ACC112 (cell line): ENCODE measurements around the gene ZBTB11.

Experiments
- H2AFZ ChIP-seq: fragments of 200-600 bp; sonication (generic); one replicate; pipeline ENCODE4 v1.6.0; 2017; ENCODE audit warnings: antibody characterized with exemption, low read length; ENCODE audit not compliant: unreplicated experiment
- H3K27ac ChIP-seq: fragments of 200-600 bp; sonication (generic); 2 replicates; pipeline ENCODE4 v1.5.1; 2014; ENCODE audit warnings: low read depth, mild to moderate bottlenecking, antibody characterized with exemption, low read length, moderate library complexity
- H3K27me3 ChIP-seq: fragments of 200-600 bp; sonication (generic); 2 replicates; pipeline ENCODE4 v1.6.1; 2014; ENCODE audit warnings: mild to moderate bottlenecking, antibody characterized with exemption, low read length, moderate library complexity, mixed read lengths; ENCODE audit not compliant: insufficient read depth
- H3K36me3 ChIP-seq: fragments of 200-600 bp; sonication (generic); 2 replicates; pipeline ENCODE4 v1.6.1; 2016; ENCODE audit warnings: mild to moderate bottlenecking, antibody characterized with exemption, low read length, moderate library complexity, mixed read lengths; ENCODE audit not compliant: insufficient read depth
- H3K4me1 ChIP-seq: fragments of 200-600 bp; sonication (generic); one replicate; pipeline ENCODE4 v1.6.1; 2016; ENCODE audit warnings: low read length, mixed read lengths; ENCODE audit not compliant: insufficient read depth, unreplicated experiment, control insufficient read depth
- H3K4me3 ChIP-seq: fragments of 200-600 bp; sonication (generic); 2 replicates; pipeline ENCODE4 v1.5.1; 2014; ENCODE audit warnings: mild to moderate bottlenecking, low read depth, low read length
- H3K79me2 ChIP-seq: fragments of 200-600 bp; sonication (generic); one replicate; pipeline ENCODE4 v1.6.0; 2016; ENCODE audit warnings: low read length; ENCODE audit not compliant: control insufficient read depth, unreplicated experiment, insufficient read depth

Gene ZBTB11

GRCh38 chr3:101671014-101671413, 5.9 kb downstream of the ZBTB11 start:
- no peak overlapping the region for H2AFZ ChIP-seq
- no peak overlapping the region for H3K27ac ChIP-seq
- peaks cover 13% of the 10 kb centered on the region for H3K36me3 ChIP-seq
- H3K4me3 ChIP-seq: no peak overlapping the region
- H3K4me1 ChIP-seq: peaks cover 2% of the 10 kb centered on the region
- no peaks in the 10 kb centered on the region for H3K27me3 ChIP-seq
- peaks cover 49% of the 10 kb centered on the region for H3K79me2 ChIP-seq

- H3K36me3 ChIP-seq: peaks cover 27% of the 10 kb centered on the region
- peaks cover 2% of the 10 kb centered on the region for H3K4me1 ChIP-seq
- peaks cover 18% of the 10 kb centered on the region for H3K79me2 ChIP-seq
- no peak overlapping the region for H3K4me3 ChIP-seq
- H3K27ac ChIP-seq: no peak overlapping the region
- H3K27me3 ChIP-seq: no peaks in the 10 kb centered on the region
- H2AFZ ChIP-seq: no peak overlapping the region
These were observed 9.1 kb downstream of the ZBTB11 start for GRCh38 chr3:101667844-101668243.

GRCh38 chr3:101667331-101667730, 9.6 kb downstream of the ZBTB11 start:
- Histone ChIP-seq H3K36me3 (peaks cover 27% of the 10 kb centered on the region), H3K4me1 (no peaks in the 10 kb centered on the region), H3K27ac (no peak overlapping the region), H3K4me3 (no peak overlapping the region), H3K79me2 (peaks cover 13% of the 10 kb centered on the region), H2AFZ (no peak overlapping the region), H3K27me3 (no peaks in the 10 kb centered on the region)

GRCh38 chr3:101665851-101666250, 11.1 kb downstream of the ZBTB11 start:
- H3K36me3 ChIP-seq: peaks cover 25% of the 10 kb centered on the region
- H3K4me1 ChIP-seq: no peaks in the 10 kb centered on the region
- no peaks in the 10 kb centered on the region for H3K27me3 ChIP-seq
- H3K27ac ChIP-seq: no peak overlapping the region
- no peak overlapping the region for H3K4me3 ChIP-seq
- no peak overlapping the region for H2AFZ ChIP-seq
- H3K79me2 ChIP-seq: peaks cover 1% of the 10 kb centered on the region

GRCh38 chr3:101665357-101665756, 11.6 kb downstream of the ZBTB11 start:
- Histone ChIP-seq H3K79me2 (no peaks in the 10 kb centered on the region), H3K27me3 (no peaks in the 10 kb centered on the region), H3K36me3 (peaks cover 23% of the 10 kb centered on the region), H2AFZ (no peak overlapping the region), H3K4me3 (no peak overlapping the region), H3K27ac (no peak overlapping the region), H3K4me1 (no peaks in the 10 kb centered on the region)

GRCh38 chr3:101660714-101661113, 16.2 kb downstream of the ZBTB11 start:
- no peaks in the 10 kb centered on the region for H3K4me1 ChIP-seq
- peaks cover 34% of the 10 kb centered on the region for H3K36me3 ChIP-seq
- H3K4me3 ChIP-seq: no peak overlapping the region
- no peak overlapping the region for H3K27ac ChIP-seq
- no peaks in the 10 kb centered on the region for H3K79me2 ChIP-seq
- no peaks in the 10 kb centered on the region for H3K27me3 ChIP-seq
- H2AFZ ChIP-seq: no peak overlapping the region

GRCh38 chr3:101656651-101657050, 20.3 kb downstream of the ZBTB11 start:
- Histone ChIP-seq H3K4me1 (no peaks in the 10 kb centered on the region), H3K79me2 (no peaks in the 10 kb centered on the region), H3K36me3 (peaks cover 25% of the 10 kb centered on the region)

GRCh38 chr3:101646726-101647125, 30.2 kb downstream of the ZBTB11 start:
- no peaks in the 10 kb centered on the region for H3K27me3 ChIP-seq
- H3K4me1 ChIP-seq: peaks cover 14% of the 10 kb centered on the region
- H3K79me2 ChIP-seq: no peaks in the 10 kb centered on the region
- no peak overlapping the region for H3K4me3 ChIP-seq
- H2AFZ ChIP-seq: no peak overlapping the region
- no peak overlapping the region for H3K27ac ChIP-seq
- peaks cover 34% of the 10 kb centered on the region for H3K36me3 ChIP-seq

More at GRCh38 chr3:101656651-101657050, 20.3 kb downstream of the ZBTB11 start:
- Histone ChIP-seq H3K4me3 (no peak overlapping the region), H3K27ac (no peak overlapping the region), H2AFZ (no peak overlapping the region), H3K27me3 (no peaks in the 10 kb centered on the region)

GRCh38 chr3:101643861-101644613, 32.9 kb downstream of the ZBTB11 start:
- Histone ChIP-seq H3K36me3 (peaks cover 10% of the 10 kb centered on the region; the same call in 1 of the 2 replicates), H3K4me3 (no peak overlapping the region), H3K27me3 (no peaks in the 10 kb centered on the region), H3K79me2 (no peaks in the 10 kb centered on the region), H3K4me1 (peaks cover 14% of the 10 kb centered on the region), H3K27ac (peak overlapping the region; percentile 60), H2AFZ (no peak overlapping the region)

GRCh38 chr3:101643009-101643844, 33.7 kb downstream of the ZBTB11 start:
- no peaks in the 10 kb centered on the region for H3K79me2 ChIP-seq
- peaks cover 14% of the 10 kb centered on the region for H3K4me1 ChIP-seq
- H3K36me3 ChIP-seq: 0 out of 2 replicates have a peak, but pooled peaks cover 4% of the 10 kb centered on the region
- H2AFZ ChIP-seq: no peak overlapping the region
- no peak overlapping the region for H3K4me3 ChIP-seq
- H3K27ac ChIP-seq: no peak overlapping the region; the same call in 1 of the 2 replicates
- H3K27me3 ChIP-seq: no peaks in the 10 kb centered on the region
